GM19438 (cell line): ENCODE results near the gene RASL10A.

Source experiments
- ATAC-seq: cut with Tn5 transposase; IDR thresholded peaks from one replicate; pipeline ENCODE4 v1.9.1; 2021; ENCODE audit warnings: low read depth; ENCODE audit not compliant: unreplicated experiment

Gene RASL10A

GRCh38 chr22:29339381-29340235 is 24.1 kb upstream of the RASL10A start:
- ATAC-seq: no peak

GRCh38 chr22:29338398-29338797 is 22.9 kb upstream of the RASL10A start:
- ATAC-seq: no peak

- ATAC-seq: no peak
These were observed 22.3 kb upstream of the RASL10A start for GRCh38 chr22:29337631-29338284.

GRCh38 chr22:29336751-29337490 is 21.4 kb upstream of the RASL10A start:
- no peak for ATAC-seq

GRCh38 chr22:29335656-29336055 is 20.2 kb upstream of the RASL10A start:
- ATAC-seq: no peak

GRCh38 chr22:29334696-29335344 is 19.3 kb upstream of the RASL10A start:
- ATAC-seq: no peak

- no peak for ATAC-seq
These were observed 18.7 kb upstream of the RASL10A start for GRCh38 chr22:29334148-29334547.

- ATAC-seq: no peak
These were observed 17.5 kb upstream of the RASL10A start for GRCh38 chr22:29332886-29333496.

- no peak for ATAC-seq
These were observed 16.3 kb upstream of the RASL10A start for GRCh38 chr22:29331658-29332300.

- no peak for ATAC-seq
These were observed 15.7 kb upstream of the RASL10A start for GRCh38 chr22:29331213-29331612.

GRCh38 chr22:29330753-29331152 is 15.3 kb upstream of the RASL10A start:
- ATAC-seq: no peak

- no peak for ATAC-seq
These were observed 14.8 kb upstream of the RASL10A start for GRCh38 chr22:29330291-29330690.

- ATAC-seq: no peak
These were observed 14.1 kb upstream of the RASL10A start for GRCh38 chr22:29329581-29329980.

- ATAC-seq: no peak
These were observed 13.3 kb upstream of the RASL10A start for GRCh38 chr22:29328566-29329500.

- no peak for ATAC-seq
These were observed 12.6 kb upstream of the RASL10A start for GRCh38 chr22:29328055-29328454.

GRCh38 chr22:29327089-29327764 is 11.7 kb upstream of the RASL10A start:
- no peak for ATAC-seq

- no peak for ATAC-seq
These were observed 11.0 kb upstream of the RASL10A start for GRCh38 chr22:29326481-29326880.

- ATAC-seq: no peak
These were observed 10.4 kb upstream of the RASL10A start for GRCh38 chr22:29325785-29326315.
